M059J (cell line): ENCODE measurements around the gene SLC17A9. TPM values are rescaled to one million over a fixed set of nuclear protein-coding genes. Genes with fewer than 3 reads are reported as not detected.

ENCODE experiments used
- DNase-seq: peaks from one replicate; pipeline ENCODE4 v3.0.0-alpha.2; 2012; ENCODE audit warnings: low read depth
- total RNA-seq: library from RNA; depleted of rRNA; stranded (reverse); fragments of >200 nt; shearing (Covaris generic); gene quantifications from 2 replicates; pipeline ENCODE4 v1.2.3, GENCODE V29; 2014

SLC17A9 gene
- total RNA-seq, 1 experiment from 2014 or later: not detected

GRCh38 chr20:63002511-63002910, 50.0 kb downstream of the SLC17A9 start:
- DNase-seq: no peak

- no peak for DNase-seq
These were observed 51.0 kb downstream of the SLC17A9 start for GRCh38 chr20:63003546-63003945.

GRCh38 chr20:63004607-63005364, 52.3 kb downstream of the SLC17A9 start:
- DNase-seq: no peak

- DNase-seq: no peak
These were observed 52.9 kb downstream of the SLC17A9 start for GRCh38 chr20:63005365-63005861.

GRCh38 chr20:63005862-63006539, 53.5 kb downstream of the SLC17A9 start:
- DNase-seq: no peak

GRCh38 chr20:63006540-63007359, 54.2 kb downstream of the SLC17A9 start, which contains the start of gene BHLHE23:
TSS of gene BHLHE23 (minus strand) at chr20:63006964. CDS start at chr20:63006774, 190 bp downstream.
- DNase-seq: no peak

- DNase-seq: no peak
These were observed 54.8 kb downstream of the SLC17A9 start for GRCh38 chr20:63007360-63007645.

- DNase-seq: no peak
These were observed 55.4 kb downstream of the SLC17A9 start for GRCh38 chr20:63007646-63008488.

GRCh38 chr20:63008541-63009044, 56.1 kb downstream of the SLC17A9 start:
- DNase-seq: no peak

- peak; percentile 62 for DNase-seq
These were observed 56.8 kb downstream of the SLC17A9 start for GRCh38 chr20:63009045-63009961.

- peak; percentile 46 for DNase-seq
These were observed 57.7 kb downstream of the SLC17A9 start for GRCh38 chr20:63009988-63010769.

- peak; percentile 73 for DNase-seq
These were observed 59.3 kb downstream of the SLC17A9 start for GRCh38 chr20:63011798-63012197.

GRCh38 chr20:63013207-63013606, 60.7 kb downstream of the SLC17A9 start:
- DNase-seq: no peak

GRCh38 chr20:63014287-63014686, 61.8 kb downstream of the SLC17A9 start:
- no peak for DNase-seq

- DNase-seq: no peak
These were observed 62.2 kb downstream of the SLC17A9 start for GRCh38 chr20:63014710-63015109.

- DNase-seq: no peak
These were observed 62.7 kb downstream of the SLC17A9 start for GRCh38 chr20:63015147-63015661.

- DNase-seq: no peak
These were observed 63.3 kb downstream of the SLC17A9 start for GRCh38 chr20:63015662-63016361.

GRCh38 chr20:63016514-63017075, 64.1 kb downstream of the SLC17A9 start:
- DNase-seq: no peak
